ENCODE results near the gene RASGRF2. TPM values are rescaled to one million over a fixed set of nuclear protein-coding genes. Genes with fewer than 3 reads are reported as not detected.

Gene RASGRF2
- total RNA-seq, 2 donors from 2014 or later, result 6.9 to 13.9 TPM

DNA sequence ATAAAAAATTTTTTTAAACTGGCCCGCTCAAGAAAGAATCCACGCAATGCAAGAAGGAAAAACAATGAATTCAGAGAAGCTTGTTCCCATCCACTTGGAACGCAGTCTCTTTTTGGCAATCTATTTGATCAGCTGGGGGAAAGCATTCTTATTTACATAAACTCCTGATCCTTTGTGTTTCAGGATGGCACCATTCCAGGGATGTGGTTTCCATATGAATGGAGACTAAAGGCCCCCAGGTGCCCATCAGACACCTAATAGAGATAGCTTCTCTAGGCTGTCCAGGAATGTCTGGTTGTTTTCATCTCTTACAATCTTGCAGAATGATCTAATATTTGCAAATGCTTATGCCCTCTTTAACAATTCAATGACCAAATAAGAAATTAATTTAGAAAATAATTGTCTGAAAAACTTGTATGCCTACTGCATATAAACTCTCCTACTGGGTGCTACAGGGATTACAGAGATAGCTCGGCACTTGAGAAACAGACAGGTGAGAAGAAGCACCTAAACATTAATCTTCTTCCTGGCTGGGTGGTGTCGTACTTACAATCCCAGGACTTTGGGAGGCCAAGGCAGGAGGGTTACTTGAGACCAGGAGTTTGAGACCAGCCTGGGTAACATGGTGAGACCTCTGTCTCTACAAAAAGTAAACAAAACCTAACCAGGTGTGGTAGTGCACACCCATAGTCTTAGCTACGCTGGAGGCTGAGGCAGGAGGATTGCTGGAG, 3.0 kb upstream of the RASGRF2 start:
- DNase-seq (ENCODE audit: low spot score) (no peak), ATAC-seq (ENCODE audit: insufficient number of reproducible peaks, low FRiP score, low read depth) (no peak)
- no peak overlapping the region for H3K4me3 ChIP-seq
- H3K9me3 ChIP-seq, result no peaks in the 10 kb centered on the region
- H3K27me3 ChIP-seq (replicated peaks; ENCODE audit: insufficient read depth), result no peaks in the 10 kb centered on the region
- no peak overlapping the region for H3K27ac ChIP-seq
- TF ChIP-seq, protein P1, sequence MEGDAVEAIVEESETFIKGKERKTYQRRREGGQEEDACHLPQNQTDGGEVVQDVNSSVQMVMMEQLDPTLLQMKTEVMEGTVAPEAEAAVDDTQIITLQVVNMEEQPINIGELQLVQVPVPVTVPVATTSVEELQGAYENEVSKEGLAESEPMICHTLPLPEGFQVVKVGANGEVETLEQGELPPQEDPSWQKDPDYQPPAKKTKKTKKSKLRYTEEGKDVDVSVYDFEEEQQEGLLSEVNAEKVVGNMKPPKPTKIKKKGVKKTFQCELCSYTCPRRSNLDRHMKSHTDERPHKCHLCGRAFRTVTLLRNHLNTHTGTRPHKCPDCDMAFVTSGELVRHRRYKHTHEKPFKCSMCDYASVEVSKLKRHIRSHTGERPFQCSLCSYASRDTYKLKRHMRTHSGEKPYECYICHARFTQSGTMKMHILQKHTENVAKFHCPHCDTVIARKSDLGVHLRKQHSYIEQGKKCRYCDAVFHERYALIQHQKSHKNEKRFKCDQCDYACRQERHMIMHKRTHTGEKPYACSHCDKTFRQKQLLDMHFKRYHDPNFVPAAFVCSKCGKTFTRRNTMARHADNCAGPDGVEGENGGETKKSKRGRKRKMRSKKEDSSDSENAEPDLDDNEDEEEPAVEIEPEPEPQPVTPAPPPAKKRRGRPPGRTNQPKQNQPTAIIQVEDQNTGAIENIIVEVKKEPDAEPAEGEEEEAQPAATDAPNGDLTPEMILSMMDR (IDR thresholded peaks at IDR 0.05), result no peak
- H3K36me3 ChIP-seq, result no peaks in the 10 kb centered on the region
- peaks cover 0 to 6% of the 10 kb centered on the region in 2 donors for H3K4me1 ChIP-seq (ENCODE audit: control insufficient read depth in 1 of 2, low read depth in 2 of 2)

DNA sequence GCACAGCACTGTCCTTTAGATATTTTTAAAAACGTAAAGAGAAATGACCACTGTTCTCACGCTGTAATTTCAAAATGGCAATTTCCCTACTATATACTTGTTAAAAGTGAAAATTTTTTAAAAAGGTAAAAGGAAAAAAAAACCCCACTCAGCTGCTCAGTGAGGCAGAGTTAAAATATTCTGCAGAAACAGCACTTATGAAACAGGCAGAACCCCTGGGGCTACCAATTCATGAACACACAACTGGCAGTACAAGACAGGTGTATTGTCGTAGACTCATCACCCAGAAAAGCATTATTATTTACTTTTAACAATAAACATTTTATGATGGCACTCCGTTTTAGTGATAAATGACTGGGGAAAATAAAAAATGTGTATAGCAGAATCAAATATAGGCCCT, 1.5 kb upstream of the RASGRF2 start:
- ATAC-seq (ENCODE audit: insufficient number of reproducible peaks, low FRiP score, low read depth) (no peak), DNase-seq (ENCODE audit: low spot score) (no peak)
- Histone ChIP-seq H3K27me3 (replicated peaks; ENCODE audit: insufficient read depth) (no peaks in the 10 kb centered on the region), H3K4me3 (no peak overlapping the region), H3K9me3 (no peaks in the 10 kb centered on the region), H3K36me3 (no peaks in the 10 kb centered on the region), H3K4me1 (ENCODE audit: control insufficient read depth in 1 of 2, low read depth in 2 of 2) (peaks cover 0 to 6% of the 10 kb centered on the region in 2 donors), H3K27ac (no peak overlapping the region)
- TF ChIP-seq, protein P1 (IDR thresholded peaks at IDR 0.05), result no peak

DNA sequence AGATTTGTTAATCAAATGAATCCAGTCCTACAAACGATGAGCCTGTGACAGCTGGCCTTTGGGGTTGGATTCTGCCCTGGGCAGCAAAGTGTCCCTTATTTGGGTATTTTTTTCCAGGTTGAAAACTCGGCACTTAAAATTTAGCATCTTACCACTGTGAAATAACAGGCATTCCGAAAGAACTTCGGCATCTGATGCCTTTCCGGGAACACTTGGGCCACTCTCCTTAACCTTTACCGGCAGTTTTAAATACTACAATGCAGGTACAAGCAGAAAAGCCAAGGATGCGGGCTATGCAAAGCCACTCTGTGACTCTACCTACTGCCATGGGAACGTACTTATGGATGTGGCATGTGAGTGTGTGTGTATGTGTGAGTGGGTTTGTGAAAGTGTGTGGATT, 1.0 kb upstream of the RASGRF2 start:
- Histone ChIP-seq H3K27me3 (replicated peaks; ENCODE audit: insufficient read depth) (no peaks in the 10 kb centered on the region), H3K4me3 (no peak overlapping the region), H3K4me1 (ENCODE audit: control insufficient read depth in 1 of 2, low read depth in 2 of 2) (peaks cover 0 to 6% of the 10 kb centered on the region in 2 donors)

DNA sequence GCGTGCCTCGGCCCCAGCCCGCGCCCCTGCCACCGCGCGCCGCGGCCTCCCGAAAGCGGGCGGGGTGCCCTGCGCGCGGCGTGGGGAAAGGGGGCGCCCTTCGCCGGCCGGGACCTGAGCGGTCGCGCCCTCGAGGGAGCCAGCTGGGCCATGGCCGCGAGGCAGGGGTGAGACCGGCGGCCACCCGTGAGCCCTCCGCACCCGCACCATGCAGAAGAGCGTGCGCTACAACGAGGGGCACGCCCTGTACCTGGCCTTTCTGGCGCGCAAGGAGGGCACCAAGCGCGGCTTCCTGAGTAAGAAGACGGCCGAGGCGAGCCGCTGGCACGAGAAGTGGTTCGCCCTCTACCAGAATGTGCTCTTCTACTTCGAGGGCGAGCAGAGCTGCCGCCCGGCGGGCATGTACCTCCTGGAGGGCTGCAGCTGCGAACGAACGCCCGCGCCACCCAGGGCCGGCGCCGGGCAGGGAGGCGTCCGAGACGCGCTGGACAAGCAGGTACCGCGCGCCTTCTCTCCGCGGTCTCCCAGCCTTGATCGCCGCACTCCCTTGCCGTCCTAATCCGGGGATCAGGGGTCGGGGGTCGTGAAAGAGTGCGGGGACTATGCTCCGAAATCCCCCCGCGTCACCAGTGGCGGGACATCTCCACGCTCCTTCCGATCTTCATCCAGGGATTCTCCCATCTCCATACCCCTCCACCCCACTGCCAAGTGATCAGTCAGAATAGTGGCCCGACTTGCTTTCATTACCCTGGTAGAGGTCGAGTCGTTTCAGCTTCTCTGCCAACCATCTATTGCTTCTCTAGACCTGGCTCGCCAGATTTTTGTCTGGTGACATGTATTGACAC, 590 bp downstream of the RASGRF2 start:
- TF ChIP-seq, protein P1 (IDR thresholded peaks at IDR 0.05), result no peak
- Histone ChIP-seq H3K4me3 (peak overlapping the region; percentile 70), H3K36me3 (no peaks in the 10 kb centered on the region), H3K27me3 (replicated peaks; ENCODE audit: insufficient read depth) (no peaks in the 10 kb centered on the region), H3K27ac (peak overlapping the region; percentile 22 to 67), H3K9me3 (no peaks in the 10 kb centered on the region), H3K4me1 (ENCODE audit: control insufficient read depth in 1 of 2, low read depth in 2 of 2) (peaks cover 0 to 6% of the 10 kb centered on the region in 2 donors)
- DNase-seq (ENCODE audit: low spot score), result no peak
- no peak for ATAC-seq (ENCODE audit: insufficient number of reproducible peaks, low FRiP score, low read depth)

More for the DNA sequence above, 1.0 kb upstream of the RASGRF2 start:
- DNase-seq (ENCODE audit: low spot score) (no peak), ATAC-seq (ENCODE audit: insufficient number of reproducible peaks, low FRiP score, low read depth) (no peak)
- Histone ChIP-seq H3K9me3 (no peaks in the 10 kb centered on the region), H3K36me3 (no peaks in the 10 kb centered on the region), H3K27ac (no peak overlapping the region)
- TF ChIP-seq, protein P1 (IDR thresholded peaks at IDR 0.05), result no peak
